ENCODE data around the gene IGSF3.
"Not testable (repeated sequence)": the region's sequence is repeated elsewhere in the genome, so short reads cannot be mapped to it uniquely, and the experiment has no call there.

DNA sequence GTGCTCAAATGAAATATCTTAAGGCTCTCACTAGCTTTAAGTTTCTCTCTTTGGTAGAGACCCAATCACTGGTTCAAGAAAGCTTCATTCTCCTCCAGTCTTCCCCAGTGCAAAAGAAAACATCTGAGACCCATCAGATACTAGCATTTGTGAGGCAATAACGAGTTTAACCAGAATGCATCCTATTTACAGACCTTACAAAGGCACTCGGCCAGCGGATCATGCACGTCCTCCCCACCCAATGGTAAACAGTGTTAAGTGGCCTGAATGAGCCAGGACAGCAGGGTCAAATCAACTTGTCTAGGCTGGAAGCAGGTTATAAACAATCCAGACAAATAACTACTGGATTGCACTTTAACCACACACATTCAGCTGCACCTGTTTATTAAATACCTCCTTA is 48.4 kb downstream of the IGSF3 start:
- TF ChIP-seq, protein P1, sequence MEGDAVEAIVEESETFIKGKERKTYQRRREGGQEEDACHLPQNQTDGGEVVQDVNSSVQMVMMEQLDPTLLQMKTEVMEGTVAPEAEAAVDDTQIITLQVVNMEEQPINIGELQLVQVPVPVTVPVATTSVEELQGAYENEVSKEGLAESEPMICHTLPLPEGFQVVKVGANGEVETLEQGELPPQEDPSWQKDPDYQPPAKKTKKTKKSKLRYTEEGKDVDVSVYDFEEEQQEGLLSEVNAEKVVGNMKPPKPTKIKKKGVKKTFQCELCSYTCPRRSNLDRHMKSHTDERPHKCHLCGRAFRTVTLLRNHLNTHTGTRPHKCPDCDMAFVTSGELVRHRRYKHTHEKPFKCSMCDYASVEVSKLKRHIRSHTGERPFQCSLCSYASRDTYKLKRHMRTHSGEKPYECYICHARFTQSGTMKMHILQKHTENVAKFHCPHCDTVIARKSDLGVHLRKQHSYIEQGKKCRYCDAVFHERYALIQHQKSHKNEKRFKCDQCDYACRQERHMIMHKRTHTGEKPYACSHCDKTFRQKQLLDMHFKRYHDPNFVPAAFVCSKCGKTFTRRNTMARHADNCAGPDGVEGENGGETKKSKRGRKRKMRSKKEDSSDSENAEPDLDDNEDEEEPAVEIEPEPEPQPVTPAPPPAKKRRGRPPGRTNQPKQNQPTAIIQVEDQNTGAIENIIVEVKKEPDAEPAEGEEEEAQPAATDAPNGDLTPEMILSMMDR (IDR thresholded peaks at IDR 0.05; ENCODE audit: low read depth, low read length) = not testable (repeated sequence)
- not testable (repeated sequence) for TF ChIP-seq POLR2A (IDR thresholded peaks at IDR 0.05; ENCODE audit: extremely low read depth, insufficient read length); MAX (IDR thresholded peaks at IDR 0.05; ENCODE audit: low read depth, low read length); MYC (IDR thresholded peaks at IDR 0.05; ENCODE audit: low read depth, low read length)
